ENCODE measurements around the gene FBXL3.

- TF ChIP-seq CTCF (conservative IDR thresholded peaks at IDR 0.05; ENCODE audit: low read depth, low read length) = no peak
- TF ChIP-seq EZH2phosphoT487 (IDR thresholded peaks at IDR 0.05; ENCODE audit: borderline replicate concordance, low read length) = no peak
- TF ChIP-seq EZH2 (IDR thresholded peaks at IDR 0.05; ENCODE audit: low read length, unreplicated experiment) = no peak
Observed at GRCh38 chr13:76983676-76984075, 43.3 kb downstream of the FBXL3 start.
